NCI-H1092 treated with DMSO at 0.1 percent for 48 hours (cell line): ENCODE measurements around the gene DSEL.

Experiments used
- DNase-seq: peaks from one replicate; lab custom pipeline; 2025; lab: John Stamatoyannopoulos, UW

The DSEL gene

DNA sequence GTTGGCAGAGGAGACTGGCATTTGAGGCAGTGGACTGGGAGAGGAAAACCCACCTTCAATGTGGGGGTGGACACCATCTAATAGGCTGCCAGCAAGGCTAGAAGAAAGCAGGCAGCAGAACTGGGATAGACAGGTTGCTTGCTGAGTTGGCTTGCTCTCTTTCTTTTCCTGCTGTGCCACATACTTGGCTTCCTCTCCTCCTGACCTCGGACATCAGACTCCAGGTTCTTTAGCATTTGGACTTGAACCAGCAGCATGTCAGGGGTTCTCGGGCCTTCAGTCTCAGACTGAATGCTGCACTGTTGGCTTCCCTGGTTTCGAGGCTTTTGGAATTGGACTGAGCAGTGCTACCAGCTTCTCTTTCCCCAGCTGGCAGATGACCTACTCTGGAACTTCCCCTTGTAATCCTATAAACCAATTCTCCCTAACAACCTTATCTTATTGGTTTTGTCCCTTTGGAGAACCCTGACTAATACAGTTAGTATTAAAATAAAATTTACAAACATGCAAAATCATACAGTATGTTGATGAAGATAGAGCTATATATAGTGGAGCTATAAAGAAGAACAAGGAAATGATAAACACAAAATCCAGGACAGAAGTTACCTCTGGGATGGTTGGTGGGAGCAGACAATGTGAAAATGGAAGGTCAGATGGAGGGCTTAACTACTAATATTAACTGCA is 15.9 kb downstream of the DSEL start:
- no peak for DNase-seq

- no peak for DNase-seq
Measured at GRCh38 chr18:67496469-67496868, 20.1 kb downstream of the DSEL start.

GRCh38 chr18:67486534-67486933 is 30.0 kb downstream of the DSEL start:
- no peak for DNase-seq

- DNase-seq, result no peak
Measured at GRCh38 chr18:67485655-67486054, 30.9 kb downstream of the DSEL start.

DNA sequence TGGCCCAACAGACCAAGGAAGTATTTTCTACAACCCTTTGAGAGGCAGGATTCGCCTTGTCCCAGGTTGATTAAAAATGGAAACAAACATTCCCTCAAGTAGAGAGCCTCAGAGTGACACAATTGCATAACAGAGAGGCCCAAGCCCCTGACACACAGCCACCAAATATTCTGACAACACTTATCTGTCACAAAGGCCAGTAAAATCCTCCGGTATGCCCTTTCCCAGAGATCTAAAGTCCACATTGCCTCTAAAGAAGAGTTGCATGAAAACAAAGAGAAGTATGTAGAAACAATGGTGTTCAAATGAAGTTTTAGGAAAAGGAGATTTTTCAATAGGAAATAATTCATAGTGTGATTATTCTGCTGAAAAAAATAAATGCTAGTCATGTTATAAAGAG is 32.1 kb downstream of the DSEL start:
- no peak for DNase-seq

DNA sequence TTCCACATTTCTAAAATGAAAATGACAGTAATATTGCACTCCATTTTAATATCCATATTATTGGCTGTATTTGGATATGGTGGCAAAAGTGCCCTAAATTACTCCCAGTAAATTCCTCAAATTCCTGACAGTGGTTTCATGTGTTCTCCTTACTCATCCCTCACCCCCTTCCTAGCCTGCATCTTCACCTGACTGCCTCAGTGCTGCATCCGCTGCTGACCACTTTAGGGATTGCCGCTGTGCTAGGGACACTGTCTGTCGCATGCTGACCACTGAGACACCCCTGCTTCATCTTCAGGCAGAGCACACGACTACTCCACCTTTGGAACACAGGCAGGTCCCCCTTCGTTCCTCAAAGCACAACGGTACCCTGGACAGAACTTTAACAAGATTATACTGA is 32.6 kb downstream of the DSEL start:
- no peak for DNase-seq

- no peak for DNase-seq
Measured at GRCh38 chr18:67483237-67483636, 33.3 kb downstream of the DSEL start.

- no peak for DNase-seq
Measured at GRCh38 chr18:67478249-67478648, 38.3 kb downstream of the DSEL start.

DNA sequence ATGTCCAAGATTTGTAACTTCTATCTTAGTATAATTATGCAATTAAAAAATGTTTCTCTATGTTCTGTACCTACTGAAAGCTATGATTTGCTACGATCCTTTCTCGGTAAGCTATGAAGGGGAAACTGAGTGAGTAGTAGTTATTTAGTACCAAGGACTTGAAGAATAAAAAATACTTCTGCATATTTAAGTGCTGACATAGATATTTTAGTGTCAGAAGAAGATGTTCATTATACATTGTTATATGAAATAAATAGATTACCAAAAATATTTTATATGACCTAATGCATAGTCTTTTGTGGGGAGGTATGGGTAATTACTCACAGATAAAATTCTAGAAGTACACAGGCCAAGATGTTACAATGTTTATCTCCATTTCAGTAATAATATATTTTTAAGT is 39.0 kb downstream of the DSEL start:
- DNase-seq, result no peak

DNA sequence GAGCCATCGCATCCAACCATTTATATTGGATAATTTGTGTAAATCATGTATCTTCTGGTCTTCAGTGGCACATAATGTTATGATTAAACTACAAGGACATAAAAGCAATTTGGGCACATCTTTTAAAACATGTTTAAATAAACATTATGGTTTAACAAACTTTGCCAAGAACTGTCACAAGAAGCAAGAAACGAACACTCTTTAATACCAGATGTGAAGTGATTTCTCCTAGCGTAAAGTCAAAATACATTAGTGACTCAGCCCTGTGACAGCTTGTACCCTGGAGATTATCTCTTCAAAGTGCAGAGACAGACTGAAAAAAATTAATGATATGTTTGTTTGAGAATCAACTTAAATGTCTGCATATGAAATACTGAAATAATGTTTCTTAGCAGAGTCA is 39.9 kb downstream of the DSEL start:
- DNase-seq, result no peak

GRCh38 chr18:67475673-67476072 is 40.8 kb downstream of the DSEL start:
- no peak for DNase-seq

GRCh38 chr18:67468038-67468437 is 48.5 kb downstream of the DSEL start:
- DNase-seq, result no peak

DNA sequence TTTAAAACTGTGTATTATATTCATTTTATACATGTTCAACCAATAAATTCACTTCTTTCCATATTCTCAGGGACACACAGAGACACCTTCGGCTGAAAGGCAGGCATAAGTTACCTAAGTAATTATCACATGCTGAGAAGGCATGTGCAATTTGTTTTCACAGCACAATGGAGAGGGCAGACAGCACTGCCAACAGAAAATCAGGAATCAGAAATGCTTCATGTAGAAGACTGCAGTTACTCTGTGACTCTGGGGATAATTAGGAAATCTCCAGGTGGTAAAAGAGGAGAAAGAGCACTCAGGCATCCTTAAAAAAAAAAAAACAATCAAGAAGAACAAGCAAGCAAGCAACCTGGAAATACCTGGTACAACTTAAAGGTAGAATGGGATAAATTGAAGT is 49.3 kb downstream of the DSEL start:
- no peak for DNase-seq

- no peak for DNase-seq
Measured at GRCh38 chr18:67464499-67464898, 52.0 kb downstream of the DSEL start.

DNA sequence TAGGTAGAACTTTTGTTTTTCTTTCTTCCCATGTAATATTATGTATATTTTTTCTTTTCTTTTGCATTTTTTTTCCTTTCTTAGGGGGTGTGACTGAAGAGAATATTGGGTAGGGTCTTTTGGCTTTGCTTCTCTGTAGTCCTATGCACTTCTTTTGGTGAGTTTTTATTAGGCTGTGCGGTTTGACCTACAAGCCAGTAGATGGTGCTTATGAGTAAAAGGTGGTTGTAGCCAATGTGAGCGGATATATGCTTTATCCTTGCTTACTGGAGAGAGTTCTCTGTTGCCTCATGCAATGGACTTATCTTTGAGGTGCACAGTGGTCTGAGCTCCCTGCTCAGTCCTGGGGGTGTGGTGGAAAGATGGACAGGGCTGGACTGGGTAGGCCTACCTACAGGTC is 52.7 kb downstream of the DSEL start:
- no peak for DNase-seq

GRCh38 chr18:67456711-67457110 is 59.8 kb downstream of the DSEL start:
- no peak for DNase-seq
